K562 (cell line): ENCODE data around the gene NR1D1. TPM values are rescaled to one million over a fixed set of nuclear protein-coding genes. Genes with fewer than 3 reads are reported as not detected.

ENCODE experiments used
- CBFA2T3 ChIP-seq: fragments of 450-650 bp; IDR thresholded peaks from 2 replicates; pipeline ENCODE4 v1.6.1; 2017
- DDX20 ChIP-seq: fragments of 450-650 bp; IDR thresholded peaks from 2 replicates; pipeline ENCODE4 v1.6.1; 2016; ENCODE audit warnings: missing genetic modification characterization, low read depth, mild to moderate bottlenecking, missing compliant biosample characterization, moderate library complexity
- MEIS2 ChIP-seq: fragments of 450-650 bp; IDR thresholded peaks from 2 replicates; pipeline ENCODE4 v1.6.1; 2014; ENCODE audit warnings: mild to moderate bottlenecking; ENCODE audit not compliant: partially characterized antibody
- MGA ChIP-seq: fragments of 450-650 bp; IDR thresholded peaks from 2 replicates; pipeline ENCODE4 v1.6.1; 2016; ENCODE audit warnings: mild to moderate bottlenecking, moderate library complexity
- NFIC ChIP-seq: fragments of 450-650 bp; IDR thresholded peaks from 2 replicates; pipeline ENCODE4 v1.6.1; 2017; ENCODE audit warnings: mild to moderate bottlenecking, inconsistent platforms
- NFRKB ChIP-seq: fragments of 450-650 bp; IDR thresholded peaks from 2 replicates; pipeline ENCODE4 v1.6.1; 2016; ENCODE audit warnings: low read depth
- NUFIP1 ChIP-seq: fragments of 450-650 bp; IDR thresholded peaks from 2 replicates; pipeline ENCODE4 v1.6.1; 2018; ENCODE audit not compliant: partially characterized antibody
- RB1 ChIP-seq: fragments of 450-650 bp; IDR thresholded peaks from 2 replicates; pipeline ENCODE4 v1.6.1; 2017; ENCODE audit warnings: low read depth, mild to moderate bottlenecking
- TBP ChIP-seq: optimal IDR thresholded peaks from 2 replicates; pipeline ENCODE3; 2011; ENCODE audit warnings: low read depth, low read length, improper control_type of control experiment
- ZNF589 ChIP-seq: fragments of 200-800 bp; sonication (Bioruptor generic); IDR thresholded peaks from 2 replicates; pipeline ENCODE4 v1.6.1; 2016; ENCODE audit warnings: low read depth, missing genetic modification characterization, missing compliant biosample characterization
- ZNF609 ChIP-seq: sonication (generic); formaldehyde crosslinking; IDR thresholded peaks from 2 replicates; pipeline ENCODE4 v1.8.1; 2023; ENCODE audit warnings: missing genetic modification reagents, mild to moderate bottlenecking, borderline replicate concordance
- ZNF77 ChIP-seq: fragments of 250-450 bp; sonication (Bioruptor Pico); IDR thresholded peaks from 2 replicates; pipeline ENCODE4 v1.5.0; 2020
- polyA plus RNA-seq, 8 experiments: library from polyadenylated mRNA; depleted of rRNA in 4 of 8; stranded (reverse) in 5 of 8; unstranded in 3 of 8; fragments of >200 nt; fragmentation: Nextera tagmentation in 2 of 8; fragmentation: Illumina TruSeq in 1 of 8; extraction: Ambion mirVana in 2 of 8; extraction: Trizol in 1 of 8; gene quantifications; 2 replicates each; pipeline versions ENCODE4 v1.2.1 to v1.2.3, GENCODE V29; 2011 to 2014; ENCODE audit warnings: inconsistent platforms in 1 of 8, missing spikeins in 1 of 8
- total RNA-seq, 7 experiments: library from RNA; depleted of rRNA in 6 of 7; stranded (reverse); fragments of >200 nt in 6 of 7; fragmentation: Illumina TruSeq in 2 of 7; extraction: Trizol in 2 of 7; gene quantifications; 2 replicates each; pipeline versions ENCODE4 v1.2.1 to v1.2.3, GENCODE V29; 2011 to 2021; ENCODE audit warnings: low replicate concordance in 1 of 7

The NR1D1 gene
- total and polyA plus RNA-seq, 9 of the 15 experiments (the other 6 are each of a cell fraction or from before 2014, with no cell fraction given), result 0.25 to 7.7 (median 0.65) TPM

GRCh38 chr17:40113110-40113906 is 12.9 kb upstream of the NR1D1 start (continued):
- TF ChIP-seq ZNF609 (CRISPR knock-in tag), result no peak
- TF ChIP-seq DDX20 (tag), result no peak
- TF ChIP-seq MEIS2, result no peak
- peak; percentile 70 for TF ChIP-seq TBP
- TF ChIP-seq NUFIP1, result no peak
- TF ChIP-seq CBFA2T3, result no peak; the same call in 1 of the 2 replicates
- TF ChIP-seq NFRKB, result peak; percentile 86; the same call in 1 of the 2 replicates
- peak; percentile 63; the same call in 1 of the 2 replicates for TF ChIP-seq RB1
- TF ChIP-seq ZNF77 (CRISPR knock-in tag), result no peak
- peak; percentile 16; the same call in 1 of the 2 replicates for TF ChIP-seq NFIC
- TF ChIP-seq ZNF589, result peak; percentile 87; the same call in 1 of the 2 replicates
- peak; percentile 89 for TF ChIP-seq MGA
